HG03175 (cell line): ENCODE results near the gene GALNTL6.
"Not testable (repeated sequence)": the region's sequence is repeated elsewhere in the genome, so short reads cannot be mapped to it uniquely, and the experiment has no call there.

Experiments used
- ATAC-seq: cut with Tn5 transposase; IDR thresholded peaks from one replicate; pipeline ENCODE4 v1.9.1; 2021; ENCODE audit warnings: mild to moderate bottlenecking, moderate library complexity; ENCODE audit not compliant: unreplicated experiment

Gene GALNTL6

DNA sequence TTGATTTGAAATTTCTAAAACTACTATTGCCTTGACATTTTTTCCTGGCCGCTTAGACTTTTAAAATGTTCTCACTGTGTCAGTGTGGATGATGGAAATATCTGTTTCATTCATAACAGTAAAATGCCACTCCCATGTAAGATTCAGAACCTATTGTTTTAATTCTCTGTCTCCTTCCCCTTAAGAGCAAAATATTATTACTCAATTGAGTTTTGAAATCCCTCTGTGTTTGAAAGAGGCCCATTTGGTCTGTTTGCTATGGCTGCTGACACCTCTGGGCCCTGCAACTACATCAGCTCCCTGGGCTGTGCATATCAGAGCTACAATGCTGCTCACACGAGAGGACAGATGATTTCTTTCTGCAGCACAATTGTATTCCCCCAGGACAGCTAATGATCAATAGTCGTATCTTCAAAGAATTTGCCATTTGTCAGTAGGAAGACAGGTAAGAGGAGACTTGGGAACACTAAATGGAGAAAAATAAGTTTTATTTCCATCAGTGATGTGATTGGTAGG is 967.4 kb downstream of the GALNTL6 start:
- no peak for ATAC-seq

DNA sequence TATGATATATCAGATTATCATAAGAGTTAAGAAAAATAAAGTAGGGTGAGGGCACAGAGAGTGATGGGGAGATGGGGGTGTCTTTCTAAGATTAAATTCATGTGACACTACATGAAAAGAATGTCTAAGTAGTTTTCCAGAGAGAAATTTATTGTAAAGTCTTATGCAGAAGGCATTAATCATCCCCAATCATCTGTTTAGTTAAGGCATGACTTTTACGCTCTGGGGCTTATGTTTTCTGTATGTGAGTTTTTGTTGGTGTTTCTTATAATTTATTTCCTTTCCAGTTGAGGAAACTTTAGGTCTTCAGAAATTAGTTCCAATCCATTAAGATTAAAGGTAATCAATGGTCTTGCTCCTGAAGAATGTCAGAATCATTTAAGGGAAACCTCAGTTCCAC is 972.4 kb downstream of the GALNTL6 start:
- no peak for ATAC-seq

DNA sequence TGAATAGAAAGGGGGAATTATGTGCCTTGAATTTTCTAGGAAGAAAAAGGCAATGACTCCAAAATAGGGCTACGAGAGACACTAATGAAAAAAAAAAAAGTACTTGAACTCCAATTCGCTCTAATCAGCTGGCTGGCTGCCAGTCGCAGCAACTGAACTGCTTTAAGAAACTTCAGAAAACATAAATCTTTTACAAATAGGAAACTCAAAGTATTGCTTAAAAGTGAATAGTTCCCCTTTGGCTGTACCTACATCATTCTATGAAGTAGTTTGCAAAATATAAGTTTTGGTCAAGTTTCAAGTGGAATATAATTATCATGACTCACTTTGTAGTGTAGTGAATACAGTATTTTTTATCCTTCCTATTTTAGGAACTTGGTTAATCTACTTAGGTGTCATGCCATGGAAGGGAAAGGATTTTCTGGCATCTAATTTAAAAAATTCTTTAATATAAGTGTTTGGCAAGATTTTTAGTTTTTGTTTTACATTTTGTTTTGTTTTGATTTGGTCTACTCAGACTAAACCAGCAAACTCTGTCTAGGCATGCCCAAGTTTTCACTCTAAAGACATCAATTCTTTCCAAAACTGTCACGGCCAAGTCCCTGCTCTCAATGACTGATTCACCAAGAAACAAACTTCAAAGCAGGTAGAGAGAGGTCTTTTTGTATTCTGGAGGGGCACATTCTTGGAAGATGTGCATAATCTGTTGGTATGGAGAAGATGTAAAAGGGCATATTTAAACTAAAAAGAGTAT is 973.0 kb downstream of the GALNTL6 start:
- no peak for ATAC-seq

DNA sequence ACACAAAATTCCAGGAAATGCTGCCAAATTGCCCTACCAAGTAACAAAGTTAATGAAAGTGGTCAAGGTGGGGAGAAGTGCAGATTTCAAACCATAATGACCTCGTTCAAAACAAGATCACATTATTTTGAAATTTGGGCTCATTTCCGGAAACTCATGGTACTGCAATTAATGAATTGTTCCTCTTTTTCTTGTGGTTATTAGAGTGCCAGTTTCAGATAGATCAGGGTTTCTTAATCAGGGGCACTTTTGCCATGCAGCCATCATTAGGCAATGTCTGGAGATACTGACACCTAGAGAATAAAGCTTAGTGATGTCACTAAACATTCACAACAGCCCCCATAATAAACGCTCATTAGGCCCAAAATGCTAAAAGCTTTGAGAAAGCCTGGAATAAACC is 973.9 kb downstream of the GALNTL6 start:
- no peak for ATAC-seq

DNA sequence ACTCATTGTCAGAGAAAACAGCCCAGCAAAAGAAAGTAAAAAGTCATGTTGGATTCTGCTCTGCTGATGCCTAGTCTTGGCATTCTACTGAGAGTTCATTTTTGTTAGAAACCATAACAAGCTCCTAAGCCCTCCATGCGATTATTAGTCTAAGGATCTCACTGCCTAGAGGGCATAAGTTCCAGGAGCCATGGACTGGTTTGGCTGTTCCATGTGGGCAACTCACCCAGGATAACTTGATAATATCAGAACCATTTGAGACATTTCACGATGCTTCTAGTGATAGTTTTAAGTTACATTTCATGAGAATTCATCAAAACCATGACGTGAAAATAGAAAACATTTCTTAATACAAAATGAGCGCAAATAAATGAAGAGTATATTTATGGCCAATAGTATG is 978.6 kb downstream of the GALNTL6 start:
- ATAC-seq: no peak

DNA sequence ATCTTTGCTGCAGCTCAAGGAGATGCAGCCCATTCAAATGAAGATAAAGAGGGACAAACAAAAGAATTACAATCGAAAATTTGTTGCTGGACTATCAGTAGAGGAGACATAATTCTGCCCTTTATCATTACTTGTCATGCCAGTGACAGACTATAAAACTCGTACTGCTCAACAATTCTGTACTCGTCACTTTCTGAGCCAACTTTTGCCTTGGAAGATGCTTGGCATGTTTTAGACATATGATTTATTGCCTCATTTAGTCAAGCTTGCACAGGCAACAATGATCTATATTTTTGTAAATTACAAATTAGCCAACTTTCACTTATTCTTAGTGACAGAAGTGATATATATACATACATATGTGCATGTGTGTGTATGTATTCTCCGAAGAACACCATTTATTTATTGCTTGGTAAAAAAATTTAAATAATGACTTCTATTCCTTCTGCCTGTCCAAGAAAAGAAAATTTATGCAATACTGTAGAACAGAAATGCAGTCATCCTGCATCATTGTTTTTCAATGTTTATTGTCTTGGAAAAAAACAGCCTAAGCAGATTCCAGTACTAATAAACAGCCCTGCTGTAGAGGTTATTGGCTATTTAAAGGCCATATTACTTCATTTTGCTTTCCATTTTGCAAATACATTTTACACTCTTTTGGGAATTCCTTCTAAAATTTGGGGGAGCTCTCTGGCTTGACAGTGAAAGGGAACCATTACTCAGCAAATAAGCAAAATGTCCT is 980.5 kb downstream of the GALNTL6 start:
- no peak for ATAC-seq

DNA sequence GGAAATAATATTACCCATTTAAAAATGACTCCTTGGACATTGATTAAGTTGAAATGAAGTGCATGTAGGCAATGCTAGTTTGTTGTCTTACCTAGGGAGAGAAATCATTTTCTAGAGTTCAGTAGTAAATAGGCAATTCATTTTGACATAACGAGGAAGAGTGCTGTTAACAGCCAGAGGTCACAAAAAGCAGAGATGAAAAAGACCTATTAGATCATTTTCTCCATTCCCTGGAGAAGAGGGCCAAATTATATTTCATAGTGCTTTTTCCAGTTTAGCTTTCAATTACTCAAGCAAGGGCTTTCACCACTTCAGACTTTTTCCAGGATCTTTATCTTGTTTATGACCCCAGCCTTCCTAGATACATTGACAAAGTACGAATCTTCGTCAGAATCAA is 981.1 kb downstream of the GALNTL6 start:
- ATAC-seq: no peak

DNA sequence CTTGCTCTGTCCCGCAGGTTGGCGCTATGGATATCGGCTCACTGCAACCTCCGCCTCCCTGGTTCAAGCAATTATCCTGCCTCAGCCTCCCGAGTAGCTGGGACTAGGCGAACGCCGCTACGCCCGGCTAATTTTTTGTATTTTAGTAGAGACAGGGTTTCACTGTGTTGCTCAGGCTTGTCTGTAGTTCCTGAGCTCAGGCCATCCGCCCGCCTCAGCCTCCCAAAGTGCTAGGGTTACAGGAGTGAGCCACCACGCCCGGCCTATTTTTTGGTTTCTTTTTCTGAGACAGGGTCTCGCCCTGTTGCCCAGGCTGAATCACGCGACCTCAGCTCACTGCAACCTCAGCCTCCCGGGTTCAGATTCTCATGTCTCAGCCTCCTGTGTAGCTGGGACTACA is 984.1 kb downstream of the GALNTL6 start:
- not testable (repeated sequence) for ATAC-seq

DNA sequence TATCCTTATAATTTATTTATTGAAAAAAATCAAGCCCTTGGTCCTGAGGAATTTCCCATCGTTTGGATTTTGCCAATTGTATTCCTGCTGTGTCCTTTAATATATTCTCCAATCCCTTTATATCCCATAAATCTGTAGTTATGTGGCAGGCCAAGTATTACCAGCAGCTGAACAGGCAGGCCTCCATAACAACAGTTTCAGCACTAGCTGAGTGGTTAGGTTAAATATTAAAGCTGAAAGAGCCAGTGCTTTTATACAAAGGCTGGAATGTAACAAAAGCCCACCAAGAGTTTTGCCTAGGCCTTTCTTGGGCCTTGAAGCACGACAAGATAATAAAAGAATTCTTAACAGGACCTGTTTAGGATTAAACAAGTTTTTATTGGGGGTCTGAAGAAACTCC is 988.8 kb downstream of the GALNTL6 start:
- no peak for ATAC-seq

DNA sequence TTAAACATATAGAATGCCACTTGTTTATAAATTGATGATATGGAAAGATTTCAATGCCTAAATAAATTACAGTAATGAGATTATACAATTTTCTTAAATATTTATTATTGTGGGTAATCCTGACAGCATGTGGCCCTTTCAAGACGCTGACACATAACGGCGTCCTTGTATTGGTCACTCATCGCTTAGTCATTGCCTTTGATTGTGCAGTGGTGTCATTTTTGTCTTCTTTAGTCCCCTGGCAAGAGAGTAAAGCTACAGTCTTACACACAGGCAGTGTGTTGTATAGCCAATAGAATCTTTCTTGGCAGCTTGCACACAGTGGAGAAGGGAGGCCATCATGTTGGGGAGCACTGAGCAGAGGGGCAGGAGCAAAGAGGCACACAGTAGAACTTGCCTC is 993.6 kb downstream of the GALNTL6 start:
- ATAC-seq: no peak

DNA sequence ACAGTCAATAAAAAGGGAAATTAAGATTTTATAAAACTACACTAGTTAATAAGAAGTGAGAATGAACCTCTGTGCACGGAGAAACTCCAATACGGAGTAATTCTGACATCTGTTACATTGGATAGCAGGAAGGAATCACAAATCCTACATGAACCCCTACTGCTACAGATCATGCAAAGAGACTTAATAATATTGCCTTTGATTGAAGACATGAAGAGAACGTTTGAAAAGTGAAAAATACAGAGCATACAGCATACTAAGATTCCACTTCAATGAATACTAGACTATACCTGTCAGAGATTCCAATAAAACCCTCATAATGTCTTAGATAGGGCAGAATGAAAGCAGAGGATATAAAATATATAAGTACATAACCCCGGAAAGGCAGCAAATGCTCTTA is 995.0 kb downstream of the GALNTL6 start:
- ATAC-seq: no peak

DNA sequence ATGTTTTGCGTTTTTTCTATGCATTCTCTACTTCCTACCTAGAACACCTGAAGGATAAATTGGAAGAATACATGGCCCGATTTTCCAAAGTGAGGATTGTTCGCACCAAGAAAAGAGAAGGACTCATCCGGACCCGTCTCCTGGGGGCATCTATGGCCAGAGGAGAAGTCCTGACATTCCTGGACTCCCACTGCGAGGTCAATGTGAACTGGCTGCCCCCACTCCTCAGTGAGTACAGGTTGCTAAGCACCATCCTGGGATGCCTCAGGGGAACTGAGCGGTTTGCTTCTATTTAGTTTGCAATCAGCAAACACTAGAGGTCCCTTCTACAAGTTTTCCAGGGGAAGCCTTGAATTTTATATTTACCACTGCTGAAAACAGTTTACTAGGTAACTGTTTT is 996.1 kb downstream of the GALNTL6 start:
- ATAC-seq: no peak

DNA sequence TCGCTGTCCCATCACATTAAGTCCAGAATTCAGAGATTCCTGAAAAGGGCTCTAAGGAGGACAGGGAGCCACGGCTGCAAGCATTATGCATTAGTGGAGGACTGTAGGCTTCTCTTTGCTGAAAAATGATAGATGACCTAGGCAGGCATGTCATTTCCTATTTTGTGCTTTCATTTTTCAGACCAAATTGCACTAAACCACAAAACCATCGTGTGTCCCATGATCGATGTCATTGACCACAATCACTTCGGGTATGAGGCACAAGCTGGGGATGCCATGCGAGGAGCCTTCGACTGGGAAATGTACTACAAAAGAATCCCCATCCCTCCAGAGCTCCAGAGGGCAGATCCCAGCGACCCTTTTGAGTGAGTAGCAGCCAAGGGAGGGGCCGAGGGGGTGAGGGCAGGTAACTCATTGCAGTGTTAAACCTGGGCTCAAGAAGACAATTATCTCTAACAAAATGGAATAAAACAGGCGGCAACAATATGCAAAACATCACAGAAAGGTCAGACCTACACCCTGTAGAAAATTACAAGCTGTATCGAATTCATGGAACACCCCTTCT is 1000.2 kb downstream of the GALNTL6 start:
- ATAC-seq: peak; percentile 89

DNA sequence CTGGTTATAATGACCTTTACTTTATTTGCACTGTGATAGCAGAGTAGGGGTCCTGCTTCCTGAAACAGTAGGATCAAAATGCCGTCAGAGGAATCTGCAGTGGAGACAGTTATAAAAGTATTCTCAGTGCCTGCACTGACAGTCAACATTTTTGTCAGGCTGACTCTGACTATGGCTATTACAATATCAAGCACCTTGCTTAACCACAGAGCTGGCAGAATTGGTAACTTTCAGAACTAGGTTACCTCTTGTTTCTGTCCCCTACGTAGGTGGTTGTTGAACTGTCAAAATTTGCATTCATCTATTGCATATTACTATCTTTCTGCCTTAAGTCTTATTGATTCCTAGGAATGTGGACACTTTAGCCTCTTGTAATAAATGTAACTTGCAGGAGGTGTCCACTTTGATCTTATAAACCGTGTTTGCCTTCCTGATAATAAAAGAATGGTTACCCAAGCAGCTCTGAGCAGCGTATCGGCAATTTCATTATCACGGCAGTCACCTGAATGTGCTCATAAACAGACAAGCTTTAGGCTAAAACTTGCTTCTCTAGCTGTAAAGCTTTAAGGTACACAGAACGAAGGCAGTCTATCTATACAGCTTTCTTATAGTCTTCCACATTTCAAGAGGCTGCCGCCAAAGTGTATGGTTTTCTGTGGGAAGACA is 1002.4 kb downstream of the GALNTL6 start:
- no peak for ATAC-seq

DNA sequence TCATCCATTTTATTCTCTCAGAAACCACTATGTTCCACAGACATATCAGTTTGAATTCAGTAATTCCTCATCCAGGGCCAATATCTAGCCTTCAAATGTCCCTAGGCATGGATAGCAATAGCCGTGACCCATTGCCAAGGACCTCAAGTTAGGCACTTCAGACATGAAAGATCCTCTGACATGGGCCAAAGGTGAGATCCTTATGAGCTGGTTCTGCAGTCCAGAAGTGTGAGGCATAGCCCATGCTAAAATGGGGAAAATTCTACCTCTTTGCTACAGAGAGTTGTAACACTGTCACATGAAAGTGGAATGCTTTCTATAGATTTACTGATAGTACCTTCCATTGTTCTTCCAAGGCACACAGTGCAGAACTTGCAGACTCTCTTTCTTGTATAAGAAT is 1005.7 kb downstream of the GALNTL6 start:
- ATAC-seq: no peak

DNA sequence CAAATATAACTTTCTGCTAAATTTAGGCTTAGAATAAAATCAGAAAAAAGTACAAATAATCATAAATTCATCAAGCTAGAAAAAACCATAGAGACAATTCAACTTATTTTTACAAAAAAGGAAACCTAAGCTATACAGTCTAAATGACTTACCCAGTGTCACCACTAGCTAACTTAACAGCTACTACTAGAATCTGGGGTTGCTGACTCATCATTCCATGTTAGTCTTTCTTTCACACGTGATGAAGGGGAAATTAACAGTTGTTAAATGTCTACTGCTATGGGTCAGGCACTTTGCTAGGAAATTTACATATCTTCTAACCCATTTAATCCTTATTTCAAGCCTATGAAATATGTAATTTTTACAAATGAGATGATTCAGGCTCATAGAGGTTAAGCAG is 1006.1 kb downstream of the GALNTL6 start:
- ATAC-seq: no peak

DNA sequence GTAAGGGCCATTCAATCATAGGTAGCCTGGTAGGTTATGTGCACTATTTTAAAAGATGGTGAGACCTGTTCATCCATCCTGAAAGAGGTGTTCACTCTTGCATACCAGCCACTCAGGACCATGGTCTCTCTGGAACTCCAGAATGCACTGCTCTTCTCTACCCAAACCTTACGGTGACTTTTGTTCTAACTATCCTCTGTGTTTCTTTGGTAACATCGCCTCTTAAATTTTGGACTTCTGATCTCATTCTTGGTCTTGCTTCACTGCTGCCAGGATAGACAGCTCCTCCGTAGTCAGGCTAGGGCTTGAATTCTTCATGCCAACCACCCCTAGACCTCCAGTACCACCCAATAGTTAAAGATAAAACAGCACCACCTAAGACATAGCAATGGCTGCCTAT is 1009.1 kb downstream of the GALNTL6 start:
- ATAC-seq: no peak

DNA sequence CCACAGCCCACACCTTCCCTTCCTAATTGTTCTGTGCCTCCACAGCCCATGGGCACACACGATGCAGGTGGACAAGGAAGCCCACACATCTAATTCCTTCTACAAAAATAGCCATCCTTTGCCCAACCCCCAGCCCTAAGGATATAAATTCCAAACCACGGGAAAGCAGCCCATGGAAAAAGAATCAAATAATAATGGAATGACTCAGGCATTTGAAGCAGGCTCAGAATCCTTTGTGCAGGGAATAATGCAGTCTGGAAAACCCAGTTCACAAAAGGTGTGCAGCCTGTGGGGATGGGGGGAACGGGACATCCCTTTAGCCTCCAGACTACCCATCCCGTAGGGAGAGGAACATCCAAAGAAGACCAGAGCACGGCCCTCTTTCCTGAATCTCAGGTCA is 1013.1 kb downstream of the GALNTL6 start:
- ATAC-seq: no peak

DNA sequence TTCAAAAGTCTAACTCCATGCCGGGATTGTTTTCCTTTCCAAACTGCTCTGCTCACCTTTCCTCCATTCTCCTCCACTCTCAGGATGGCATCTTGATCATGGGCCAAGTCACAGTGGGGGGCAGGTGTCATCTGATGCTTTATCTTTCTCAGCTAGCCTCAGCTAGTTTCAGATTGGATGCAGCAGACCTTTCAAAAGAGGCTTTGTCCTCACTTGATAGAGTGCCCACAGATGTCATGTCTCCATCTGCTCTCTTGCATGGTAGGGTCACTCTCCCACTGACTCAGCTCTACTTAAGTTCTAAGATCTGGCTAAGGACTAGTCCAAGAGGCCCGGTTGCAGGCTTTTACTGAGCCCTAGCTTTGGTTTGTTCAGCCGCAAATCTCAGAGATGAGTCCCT is 1013.7 kb downstream of the GALNTL6 start:
- no peak for ATAC-seq

DNA sequence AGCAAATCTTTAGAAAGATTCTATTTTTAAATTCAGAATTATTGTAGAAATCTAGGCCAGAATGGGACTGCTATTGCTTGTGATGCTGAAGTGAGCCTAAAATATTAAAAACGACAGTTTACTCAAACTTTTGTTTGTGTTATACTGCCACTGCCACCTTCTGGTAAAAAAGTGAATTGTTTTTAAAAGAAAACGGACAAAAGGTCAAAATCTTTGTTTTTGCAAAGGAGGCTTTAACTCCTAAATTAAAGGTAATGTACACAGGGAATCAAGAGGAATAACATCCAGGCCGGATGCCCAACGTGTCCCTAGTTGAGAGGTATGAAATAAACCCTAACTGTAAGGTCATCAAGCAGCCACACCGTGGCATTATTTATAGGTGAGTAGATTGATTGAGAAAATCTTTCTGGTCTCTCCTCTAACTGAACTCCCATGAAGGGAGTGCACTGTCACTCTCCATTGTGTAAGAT is 1017.1 kb downstream of the GALNTL6 start:
- ATAC-seq: peak; percentile 46

DNA sequence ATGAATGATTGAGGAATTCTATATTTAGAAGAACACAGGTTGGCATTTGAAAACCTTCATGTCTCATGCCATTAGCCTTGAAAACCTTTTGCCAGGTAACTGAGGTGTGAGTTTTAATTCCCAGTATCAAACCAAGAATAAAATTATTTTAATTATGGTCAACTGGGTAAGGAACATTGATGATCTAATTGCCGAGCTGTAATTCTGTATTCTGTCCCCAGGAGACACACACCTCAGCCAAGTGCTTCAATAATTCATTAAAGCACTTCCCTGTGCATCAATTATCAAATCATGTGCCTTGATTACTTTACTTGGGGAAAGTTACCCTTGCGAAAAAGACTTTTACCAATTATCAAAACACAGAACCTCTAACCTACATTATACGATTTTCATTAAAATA is 1023.5 kb downstream of the GALNTL6 start:
- no peak for ATAC-seq
